HG03159 (cell line): ENCODE results near the gene EFNA2.
A peak's percentile ranks its signal among the peaks of the same experiment; 100 is the strongest.

Experiments
- ATAC-seq: cut with Tn5 transposase; IDR thresholded peaks from one replicate; pipeline ENCODE4 v1.9.1; 2021; ENCODE audit warnings: mild to moderate bottlenecking, moderate library complexity; ENCODE audit not compliant: unreplicated experiment

EFNA2 gene

GRCh38 chr19:1248786-1249297 lies 36.8 kb upstream of the EFNA2 start:
- peak; percentile 23 for ATAC-seq

- peak; percentile 47 for ATAC-seq
These were observed 36.2 kb upstream of the EFNA2 start for GRCh38 chr19:1249298-1249989.

DNA sequence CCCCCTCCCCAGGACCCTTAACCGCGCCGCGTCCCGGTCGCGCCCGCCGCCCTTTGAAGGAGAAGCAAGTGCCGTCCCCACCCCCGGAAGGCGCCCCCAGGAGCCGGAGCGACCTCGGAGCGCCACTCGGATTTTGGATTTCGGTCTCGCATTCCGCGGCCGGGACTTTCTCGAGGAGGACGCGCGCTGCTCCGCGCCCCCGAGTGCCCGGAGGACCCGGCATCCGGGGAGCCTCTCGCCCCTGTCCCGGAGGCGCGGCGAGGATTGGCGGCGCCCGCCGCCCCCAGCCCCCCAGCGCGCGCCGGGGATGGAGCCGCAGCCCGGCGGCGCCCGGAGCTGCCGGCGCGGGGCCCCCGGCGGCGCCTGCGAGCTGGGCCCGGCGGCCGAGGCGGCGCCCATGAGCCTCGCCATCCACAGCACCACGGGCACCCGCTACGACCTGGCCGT lies 35.7 kb upstream of the EFNA2 start:
- no peak for ATAC-seq

GRCh38 chr19:1250437-1251260 lies 35.0 kb upstream of the EFNA2 start:
- ATAC-seq: no peak

GRCh38 chr19:1251330-1252220 lies 34.1 kb upstream of the EFNA2 start:
- ATAC-seq: no peak

DNA sequence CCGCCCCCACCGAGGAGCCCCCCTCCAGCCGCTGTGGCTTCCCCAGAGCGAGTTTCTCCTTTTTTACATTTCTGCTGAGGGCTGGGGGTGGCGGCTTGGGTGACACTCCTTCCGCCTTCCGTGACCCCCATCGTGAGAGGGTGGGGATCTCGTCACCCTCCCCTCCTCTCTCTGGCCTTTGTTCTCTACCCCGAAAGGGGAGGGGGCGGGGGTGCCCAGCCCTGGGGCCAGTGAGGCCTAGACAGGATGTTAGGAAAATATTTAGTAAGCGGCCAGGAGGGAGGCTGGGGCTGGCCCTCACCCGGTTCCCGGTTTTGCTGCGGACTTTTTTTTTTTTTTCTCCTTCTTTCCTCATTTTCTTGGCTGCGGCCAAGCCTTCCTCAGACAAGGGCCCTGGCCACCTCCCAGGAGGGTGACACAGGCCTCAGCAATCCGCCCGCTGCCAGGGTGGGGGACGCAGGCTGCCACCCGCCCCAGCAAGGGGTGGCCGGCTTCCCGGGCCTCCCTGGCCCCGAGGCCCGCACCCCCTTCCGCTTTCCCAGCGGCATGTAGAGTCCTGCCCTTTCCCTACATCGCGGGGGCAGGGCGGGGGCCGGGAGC lies 33.4 kb upstream of the EFNA2 start:
- no peak for ATAC-seq

DNA sequence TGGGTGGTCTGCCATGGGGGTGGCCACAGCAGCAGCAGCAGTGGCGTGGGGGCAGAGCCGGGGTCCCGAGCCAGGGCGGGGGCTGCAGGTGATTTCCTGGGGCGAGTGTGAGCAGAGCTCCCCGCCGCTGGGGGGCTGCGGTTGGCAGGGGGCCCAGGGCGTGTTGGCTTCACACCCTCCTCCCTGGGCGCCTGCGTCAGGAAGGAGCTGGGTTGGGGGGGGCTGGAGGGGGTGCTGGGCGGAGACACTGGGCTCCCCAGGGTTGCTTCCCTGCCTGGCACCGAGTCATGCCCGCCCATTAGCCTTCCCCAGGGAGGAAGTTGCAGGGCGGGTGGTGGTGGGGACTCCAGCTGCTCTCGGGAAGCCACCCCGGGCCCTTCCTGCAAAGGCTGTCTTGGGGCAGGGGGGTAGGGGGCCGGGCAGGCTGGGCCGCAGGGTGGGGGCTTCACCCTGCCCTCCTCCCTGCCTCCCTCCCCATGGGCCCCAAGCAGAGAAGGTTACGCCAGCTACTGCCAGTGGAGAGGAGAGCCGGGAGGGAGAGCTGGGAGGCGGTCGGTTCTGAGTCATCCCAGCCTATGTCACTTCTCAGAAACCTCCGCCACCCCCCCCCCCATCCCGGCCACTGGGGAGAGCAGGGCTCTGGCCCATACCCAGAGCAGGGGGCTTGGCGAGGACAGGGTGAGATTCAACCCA lies 32.7 kb upstream of the EFNA2 start:
- no peak for ATAC-seq

- no peak for ATAC-seq
These were observed 32.1 kb upstream of the EFNA2 start for GRCh38 chr19:1253514-1254080.

DNA sequence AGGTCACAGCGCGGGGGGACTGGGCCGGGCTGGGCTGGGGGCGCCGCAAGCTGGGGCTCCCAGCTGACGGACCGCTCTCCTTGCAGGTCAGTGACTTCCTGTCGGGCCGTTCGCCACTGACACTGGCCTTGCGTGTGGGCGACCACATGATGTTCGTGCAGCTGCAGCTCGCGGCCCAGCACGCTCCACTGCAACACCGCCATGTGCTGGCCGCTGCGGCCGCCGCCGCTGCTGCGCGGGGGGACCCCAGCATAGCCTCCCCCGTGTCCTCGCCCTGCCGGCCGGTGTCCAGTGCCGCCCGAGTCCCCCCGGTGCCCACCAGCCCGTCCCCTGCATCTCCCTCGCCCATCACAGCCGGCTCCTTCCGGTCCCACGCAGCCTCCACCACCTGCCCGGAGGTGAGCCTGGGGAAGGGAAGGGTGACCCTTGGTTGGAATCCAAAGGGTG lies 31.6 kb upstream of the EFNA2 start:
- ATAC-seq: no peak

GRCh38 chr19:1254530-1255185 lies 31.0 kb upstream of the EFNA2 start:
- no peak for ATAC-seq

DNA sequence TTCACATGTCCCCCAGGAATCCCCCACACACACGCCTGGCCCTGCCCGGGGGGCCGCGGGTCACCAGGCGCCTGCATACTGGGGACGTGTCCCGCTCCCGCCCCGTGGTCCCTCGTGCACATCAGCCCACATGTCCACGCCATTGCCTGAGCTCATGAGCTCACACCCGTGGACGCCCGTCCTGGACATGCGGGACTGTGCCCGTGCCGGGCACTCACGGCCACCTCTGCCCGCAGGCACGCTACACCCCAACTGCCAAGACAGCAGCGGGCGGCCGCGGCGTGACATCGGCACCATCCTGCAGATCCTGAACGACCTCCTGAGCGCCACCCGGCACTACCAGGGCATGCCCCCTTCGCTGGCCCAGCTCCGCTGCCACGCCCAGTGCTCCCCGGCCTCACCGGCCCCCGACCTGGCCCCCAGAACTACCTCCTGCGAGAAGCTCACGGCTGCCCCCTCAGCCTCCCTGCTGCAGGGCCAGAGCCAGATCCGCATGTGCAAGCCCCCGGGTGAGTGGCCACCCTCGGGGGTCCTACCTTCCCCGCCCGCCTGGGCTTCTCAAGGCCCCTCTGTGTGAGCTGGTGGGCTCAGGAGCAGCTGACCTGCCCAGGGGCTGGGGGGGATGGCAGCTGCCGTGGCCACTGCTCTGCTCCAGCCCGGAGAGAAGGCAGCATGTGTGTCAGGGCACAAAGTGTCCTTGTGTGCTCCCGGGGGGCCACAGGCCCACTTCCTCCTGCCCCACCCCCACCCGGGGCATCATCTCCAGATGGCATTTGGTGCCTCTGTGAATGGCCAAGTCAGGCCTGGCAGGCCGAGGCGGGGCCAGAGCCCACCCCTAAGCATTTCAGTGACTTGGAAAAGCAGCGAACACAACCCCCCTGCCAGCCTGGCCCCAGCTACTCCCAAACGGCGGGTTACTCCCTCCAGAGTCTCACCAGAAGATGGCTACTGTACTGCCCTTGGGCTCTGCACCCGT lies 30.2 kb upstream of the EFNA2 start:
- no peak for ATAC-seq

DNA sequence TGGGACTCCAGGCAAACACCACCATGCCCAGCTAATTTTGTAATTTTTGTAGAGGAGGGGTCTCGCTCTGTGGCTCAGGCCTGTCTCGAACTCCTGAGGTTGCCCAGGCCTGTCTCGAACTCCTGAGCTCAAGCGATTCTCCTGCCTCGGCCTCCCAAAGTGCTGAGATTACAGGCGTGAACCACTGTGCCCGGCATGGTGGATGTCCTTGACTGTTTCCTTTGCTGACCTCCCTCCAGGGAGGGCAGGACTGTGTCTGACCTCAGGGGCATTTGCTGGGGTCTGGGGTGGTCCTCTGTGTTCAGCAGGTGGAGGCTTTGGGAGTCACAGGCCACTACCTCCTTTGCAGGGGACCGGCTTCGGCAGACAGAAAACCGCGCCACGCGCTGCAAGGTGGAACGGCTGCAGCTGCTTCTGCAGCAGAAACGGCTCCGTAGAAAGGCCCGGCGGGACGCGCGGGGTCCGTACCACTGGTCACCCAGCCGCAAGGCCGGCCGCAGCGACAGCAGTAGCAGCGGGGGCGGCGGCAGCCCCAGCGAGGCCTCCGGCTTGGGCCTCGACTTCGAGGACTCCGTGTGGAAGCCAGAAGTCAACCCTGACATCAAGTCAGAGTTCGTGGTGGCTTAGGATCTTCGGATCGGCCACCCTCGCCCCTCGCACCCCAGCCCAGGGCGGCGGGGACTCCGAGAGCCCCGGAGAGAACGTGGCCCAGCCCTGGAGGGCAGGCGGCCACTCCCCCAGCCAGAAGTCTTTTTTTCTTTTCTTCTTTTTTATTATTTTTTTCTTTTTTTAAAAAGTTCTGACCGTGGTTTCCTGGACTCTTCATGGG lies 28.8 kb upstream of the EFNA2 start:
- ATAC-seq: no peak

DNA sequence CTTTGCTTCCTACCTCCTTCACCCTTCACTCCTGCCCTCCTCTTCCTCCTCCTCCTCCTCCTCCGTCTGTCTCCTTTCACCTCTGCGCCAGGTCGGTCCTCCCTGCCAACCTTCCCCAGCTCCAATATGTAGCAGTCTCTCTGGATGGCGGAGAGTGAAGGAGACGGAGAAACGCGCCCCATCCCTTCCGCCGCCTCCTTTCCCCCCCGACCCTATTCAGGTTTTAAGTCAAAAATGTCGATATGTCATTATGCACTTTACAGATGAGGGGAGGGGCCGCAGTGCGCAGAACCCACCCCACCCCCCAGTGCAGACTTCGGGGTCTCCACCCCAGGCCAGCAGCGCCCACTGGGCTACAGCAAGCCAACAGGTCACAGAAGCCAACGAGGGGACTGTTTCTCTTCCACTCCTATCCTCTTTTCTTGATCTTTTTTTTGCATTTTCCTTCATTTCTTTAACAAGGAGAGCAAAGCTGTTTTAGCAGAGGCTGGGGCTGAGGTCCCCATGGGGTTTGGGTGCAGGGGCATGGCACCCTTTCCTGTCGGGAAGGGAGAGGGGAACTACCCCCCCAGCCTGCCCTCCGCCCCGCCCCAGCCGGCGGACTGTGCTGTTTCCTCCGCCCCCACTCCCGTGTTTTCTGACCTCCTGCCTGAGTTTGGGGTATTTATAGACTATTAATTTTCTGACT lies 28.1 kb upstream of the EFNA2 start:
- ATAC-seq: no peak

DNA sequence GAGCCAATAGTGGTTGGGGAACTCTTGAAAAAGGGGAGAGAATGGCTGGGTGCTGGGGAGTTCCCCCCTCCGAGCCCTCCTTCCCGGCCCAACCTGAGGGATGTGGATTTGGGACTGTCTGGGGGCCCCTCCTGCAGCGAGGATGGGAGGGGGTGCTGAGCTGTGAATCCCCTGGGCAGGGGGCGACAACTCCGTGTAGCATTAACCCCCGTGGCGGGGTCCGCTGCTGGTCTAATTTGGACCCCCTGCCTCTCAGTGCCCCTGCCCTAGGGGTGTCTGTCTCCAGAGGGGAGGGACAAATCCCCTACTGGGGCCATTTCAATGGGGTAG lies 27.5 kb upstream of the EFNA2 start:
- ATAC-seq: no peak

DNA sequence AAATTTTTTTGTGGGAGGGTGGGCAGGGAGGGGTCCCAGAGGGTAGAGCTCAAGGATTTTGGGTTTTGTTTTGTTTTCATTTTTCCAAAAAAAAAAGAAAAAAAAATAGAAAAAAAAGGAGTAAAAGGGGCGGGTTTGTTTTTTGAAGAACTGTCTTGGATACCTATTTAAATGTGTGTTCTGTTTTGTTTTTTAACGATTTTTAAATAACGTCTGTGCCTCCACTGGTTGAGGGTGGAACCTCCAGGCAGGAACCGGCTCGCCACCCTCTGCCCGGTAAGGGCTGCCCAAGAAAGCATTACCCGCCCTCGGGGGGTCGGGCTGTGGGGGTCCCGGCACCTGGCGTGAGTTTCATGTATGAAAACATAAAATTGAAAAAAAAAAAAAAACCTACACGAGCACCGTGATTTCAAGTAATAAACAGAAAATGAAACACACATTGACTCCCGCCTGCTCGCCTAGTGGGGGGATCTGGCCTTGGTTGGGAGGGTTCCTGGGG lies 26.9 kb upstream of the EFNA2 start:
- ATAC-seq: no peak

GRCh38 chr19:1259206-1259875 lies 26.3 kb upstream of the EFNA2 start:
- peak; percentile 35 for ATAC-seq
